Fibroblast of mammary gland (primary cell): Measurements from ENCODE around the gene MAN1C1.

ENCODE experiments used
- DNase-seq: peaks from one replicate; pipeline ENCODE4 v3.0.0-alpha.2; 2010; ENCODE audit warnings: low read depth
- H3K4me3 ChIP-seq: 2 replicates; pipeline ENCODE4 v1.5.1; 2011; ENCODE audit warnings: low read depth, mild to moderate bottlenecking, low read length, moderate library complexity; ENCODE audit not compliant: control insufficient read depth
- CTCF ChIP-seq: conservative IDR thresholded peaks from 2 replicates; pipeline ENCODE4 v1.5.1; 2011; ENCODE audit warnings: low read depth, low read length, inconsistent platforms; ENCODE audit not compliant: control insufficient read depth, insufficient read depth

The MAN1C1 gene

GRCh38 chr1:25699500-25700143, 83.0 kb downstream of the MAN1C1 start:
- H3K4me3 ChIP-seq: no peak overlapping the region
- TF ChIP-seq CTCF: no peak
- peak; percentile 34 for DNase-seq

GRCh38 chr1:25700144-25700523, 83.5 kb downstream of the MAN1C1 start:
- no peak overlapping the region for H3K4me3 ChIP-seq
- no peak for TF ChIP-seq CTCF
- peak; percentile 81 for DNase-seq

- TF ChIP-seq CTCF: peak; percentile 4
- H3K4me3 ChIP-seq: no peak overlapping the region
- no peak for DNase-seq
These were observed 84.0 kb downstream of the MAN1C1 start for GRCh38 chr1:25700626-25701025.

- DNase-seq: no peak
- H3K4me3 ChIP-seq: no peak overlapping the region
- TF ChIP-seq CTCF: no peak
These were observed 84.6 kb downstream of the MAN1C1 start for GRCh38 chr1:25701030-25701785.

- no peak overlapping the region for H3K4me3 ChIP-seq
- TF ChIP-seq CTCF: no peak
- DNase-seq: no peak
These were observed 85.6 kb downstream of the MAN1C1 start for GRCh38 chr1:25702101-25702775.

- no peak for TF ChIP-seq CTCF
- no peak overlapping the region for H3K4me3 ChIP-seq
- no peak for DNase-seq
These were observed 86.5 kb downstream of the MAN1C1 start for GRCh38 chr1:25703041-25703440.
